Raji (cell line): ENCODE results near the gene DUOX2.

ENCODE experiments used
- POLR2A ChIP-seq: IDR thresholded peaks from 2 replicates; pipeline ENCODE4 v1.6.1; 2011; ENCODE audit warnings: low read depth, low read length, control low read depth; ENCODE audit not compliant: insufficient read depth

DUOX2 gene

GRCh38 chr15:45048794-45049631 is 65.0 kb downstream of the DUOX2 start:
- no peak for TF ChIP-seq POLR2A
